Astrocyte of the cerebellum (primary cell): ENCODE data around the gene DMXL1.

Experiments used
- DNase-seq: peaks from one replicate; pipeline ENCODE4 v3.0.0-alpha.2; 2011; ENCODE audit warnings: low read depth
- H3K4me3 ChIP-seq: 2 replicates; pipeline ENCODE4 v1.5.1; 2011; ENCODE audit warnings: mild to moderate bottlenecking, low read depth, low read length, moderate library complexity
- CTCF ChIP-seq: IDR thresholded peaks from 2 replicates; pipeline ENCODE4 v1.5.1; 2012; ENCODE audit warnings: low read length, low read depth, moderate library complexity, mild to moderate bottlenecking; ENCODE audit errors: missing control alignments
- in situ Hi-C: cut with HindIII; loops from 2 replicates; pipeline ENCODE4 v1.10.0; 2017; ENCODE audit warnings: low sequenced_read_pairs

Gene DMXL1

GRCh38 chr5:119031011-119031886, 39.6 kb upstream of the DMXL1 start:
- no peak overlapping the region for H3K4me3 ChIP-seq
- in situ Hi-C loops = no loop called here
- TF ChIP-seq CTCF = no peak
- DNase-seq = no peak

GRCh38 chr5:119031905-119032304, 39.0 kb upstream of the DMXL1 start:
- in situ Hi-C loops = no loop called here
- H3K4me3 ChIP-seq = no peak overlapping the region
- TF ChIP-seq CTCF = no peak
- no peak for DNase-seq

- no peak for TF ChIP-seq CTCF
- H3K4me3 ChIP-seq = no peak overlapping the region
- DNase-seq = no peak
- in situ Hi-C loops = no loop called here
Observed at GRCh38 chr5:119032656-119033055, 38.2 kb upstream of the DMXL1 start.

- H3K4me3 ChIP-seq = no peak overlapping the region
- in situ Hi-C loops = no loop called here
- DNase-seq = no peak
- TF ChIP-seq CTCF = no peak
Observed at GRCh38 chr5:119033135-119033534, 37.8 kb upstream of the DMXL1 start.

GRCh38 chr5:119036101-119036762, 34.7 kb upstream of the DMXL1 start:
- in situ Hi-C loops = no loop called here
- no peak overlapping the region for H3K4me3 ChIP-seq
- DNase-seq = peak; percentile 24
- TF ChIP-seq CTCF = no peak

- in situ Hi-C loops = no loop called here
- no peak for TF ChIP-seq CTCF
- no peak for DNase-seq
- no peak overlapping the region for H3K4me3 ChIP-seq
Observed at GRCh38 chr5:119037496-119038215, 33.2 kb upstream of the DMXL1 start.
